MCF 10A (cell line): ENCODE data around the gene SULT1E1. TPM values are rescaled to one million over a fixed set of nuclear protein-coding genes. Genes with fewer than 3 reads are reported as not detected.
A peak's percentile ranks its signal among the peaks of the same experiment; 100 is the strongest.

Source experiments
- BruUV-seq: library from RNA; stranded (reverse); fragments of 400-500 nt; replicated peaks from 2 replicates; lab custom pipeline; 2021; lab: Mats Ljungman, UMichigan
- CTCF ChIA-PET: fragments of 300-600 bp; sonication (Branson Sonifier 250); formaldehyde crosslinking; extraction: SDS; loops from one replicate; lab custom pipeline; 2021; ENCODE audit warnings: antibody characterized with exemption, inconsistent platforms; lab: Yijun Ruan, JAX
- POLR2A ChIA-PET: fragments of 300-600, 350-650 bp; sonication (Branson Sonifier 250); formaldehyde crosslinking; extraction: SDS; loops from one replicate; lab custom pipeline; 2020; ENCODE audit warnings: antibody characterized with exemption, inconsistent platforms; lab: Yijun Ruan, JAX
- DNase-seq: peaks from one replicate; pipeline ENCODE4 v3.0.0-alpha.2; 2018; ENCODE audit not compliant: unreplicated experiment
- H3K27ac Mint-ChIP-seq: one replicate; pipeline ENCODE4 v1.8.0; 2022; ENCODE audit warnings: mild to moderate bottlenecking, low read depth, mixed read lengths; ENCODE audit not compliant: unreplicated experiment
- H3K27me3 Mint-ChIP-seq: one replicate; pipeline ENCODE4 v1.8.0; 2022; ENCODE audit warnings: mixed read lengths; ENCODE audit not compliant: insufficient read depth, unreplicated experiment
- H3K36me3 Mint-ChIP-seq: one replicate; pipeline ENCODE4 v1.8.0; 2022; ENCODE audit warnings: mild to moderate bottlenecking, moderate library complexity, mixed read lengths; ENCODE audit not compliant: insufficient read depth, unreplicated experiment
- H3K4me1 Mint-ChIP-seq: one replicate; pipeline ENCODE4 v1.8.0; 2022; ENCODE audit warnings: mixed read lengths; ENCODE audit not compliant: insufficient read depth, unreplicated experiment
- H3K4me3 Mint-ChIP-seq: one replicate; pipeline ENCODE4 v1.8.0; 2022; ENCODE audit warnings: mild to moderate bottlenecking, moderate library complexity, mixed read lengths; ENCODE audit not compliant: unreplicated experiment
- H3K9me3 Mint-ChIP-seq: one replicate; pipeline ENCODE4 v1.8.0; 2022; ENCODE audit warnings: mixed read lengths; ENCODE audit not compliant: unreplicated experiment
- CTCF ChIP-seq: fragments of 200-600 bp; IDR thresholded peaks from one replicate; pipeline ENCODE4 v1.8.0; 2022; ENCODE audit warnings: antibody characterized with exemption, mild to moderate bottlenecking; ENCODE audit not compliant: unreplicated experiment
- intact Hi-C: fragments of 100-400 bp; cut with micrococcal nuclease; formaldehyde crosslinking; loops from 2 replicates; pipeline ENCODE4 v1.14.1; 2022
- total RNA-seq: library from RNA; stranded (reverse); gene quantifications from 2 replicates; pipeline ENCODE4 v1.2.3, GENCODE V29; 2022

Gene SULT1E1
- total RNA-seq, 1 experiment from 2014 or later: 6.5 TPM

DNA sequence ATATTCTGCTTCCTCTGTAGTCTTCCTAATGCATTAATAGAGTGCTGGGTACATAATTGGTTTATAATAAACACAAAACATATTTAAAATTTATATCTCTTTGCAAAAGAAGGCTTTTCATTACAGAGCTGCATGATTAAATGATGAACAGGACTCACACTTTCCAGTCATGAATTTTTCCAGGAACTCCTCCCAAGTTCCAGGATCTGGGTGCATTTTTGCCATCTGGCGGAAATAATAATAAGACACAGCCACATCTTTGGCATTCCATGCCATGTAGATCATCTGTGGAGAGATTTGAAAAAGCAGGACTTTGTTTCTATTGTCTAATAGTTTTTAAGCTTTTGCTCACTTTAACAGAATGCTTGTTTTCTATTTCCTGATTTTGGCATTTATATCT lies 59.3 kb downstream of the SULT1E1 start:
- CTCF ChIA-PET: interaction anchor here (0.6 to 1.2 kb wide), 3 partner anchors 9 to 80 kb away, joined by 3 read pairs; no protein-coding TSS in a partner anchor
- Mint-ChIP-seq H3K9me3 (no peaks in the 10 kb centered on the region), H3K4me3 (no peak overlapping the region), H3K27me3 (no peaks in the 10 kb centered on the region), H3K36me3 (no peaks in the 10 kb centered on the region), H3K4me1 (no peaks in the 10 kb centered on the region), H3K27ac (no peak overlapping the region)
- BruUV-seq: no TSS peak
- DNase-seq: peak; percentile 19
- intact Hi-C loops: no loop called here
- POLR2A ChIA-PET: no interaction called here
- no peak for TF ChIP-seq CTCF

DNA sequence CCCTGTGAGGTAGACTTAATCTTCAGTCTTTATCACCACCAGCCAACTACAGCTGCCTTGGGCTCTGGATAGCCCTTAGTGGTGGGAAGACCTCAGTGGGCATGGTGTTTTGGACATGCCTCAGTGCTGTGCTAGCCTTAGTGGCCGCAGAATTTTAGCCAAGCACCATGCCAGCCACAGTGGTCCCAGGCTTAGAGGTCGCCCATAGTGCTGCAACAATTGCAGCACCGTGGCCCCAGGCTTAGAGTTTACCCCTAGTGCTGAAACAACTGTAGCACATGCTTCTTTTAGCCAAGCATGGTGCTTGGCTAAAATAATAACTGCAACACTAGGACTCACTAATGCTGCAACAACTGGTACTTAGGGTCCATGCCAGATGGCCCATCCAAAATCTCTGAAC lies 60.6 kb downstream of the SULT1E1 start:
- no peaks in the 10 kb centered on the region for H3K4me1 Mint-ChIP-seq
- H3K4me3 Mint-ChIP-seq: no peak overlapping the region
- no peak for TF ChIP-seq CTCF
- H3K9me3 Mint-ChIP-seq: no peaks in the 10 kb centered on the region
- intact Hi-C loops: no loop called here
- no peaks in the 10 kb centered on the region for H3K36me3 Mint-ChIP-seq
- BruUV-seq: no TSS peak
- POLR2A ChIA-PET: interaction anchor here (0.5 kb wide), 1 partner anchor 24 kb away, joined by 3 read pairs; no protein-coding TSS in a partner anchor
- CTCF ChIA-PET: no interaction called here
- H3K27me3 Mint-ChIP-seq: no peaks in the 10 kb centered on the region
- H3K27ac Mint-ChIP-seq: no peak overlapping the region
- no peak for DNase-seq

GRCh38 chr4:69793732-69794131 lies 66.2 kb downstream of the SULT1E1 start:
- intact Hi-C loops: no loop called here
- Mint-ChIP-seq H3K4me1 (no peaks in the 10 kb centered on the region), H3K4me3 (no peak overlapping the region), H3K9me3 (no peaks in the 10 kb centered on the region), H3K36me3 (no peaks in the 10 kb centered on the region), H3K27me3 (no peaks in the 10 kb centered on the region), H3K27ac (no peak overlapping the region)
- DNase-seq: no peak
- ChIA-PET CTCF (no interaction called here), POLR2A (no interaction called here)
- no peak for TF ChIP-seq CTCF
- no TSS peak for BruUV-seq

Other genes starting within 250 kb of the SULT1E1 start
- gene UGT2A2, start 220.5 kb downstream of the SULT1E1 start, total RNA-seq: not detected in 2 replicates
- gene UGT2A1, start 206.9 kb downstream of the SULT1E1 start, total RNA-seq: not detected in 2 replicates
- gene SULT1B1, start 99.5 kb downstream of the SULT1E1 start, total RNA-seq: 0.20 and 0.21 TPM in 2 replicates
- not detected in 2 replicates for gene CSN1S1, start 70.9 kb upstream of the SULT1E1 start, total RNA-seq
- gene CSN2, start 105.6 kb upstream of the SULT1E1 start, total RNA-seq: not detected in 2 replicates
- gene STATH, start 135.8 kb upstream of the SULT1E1 start, total RNA-seq: not detected in 2 replicates
- not detected in 2 replicates for gene HTN3, start 168.3 kb upstream of the SULT1E1 start, total RNA-seq
- gene HTN1, start 190.3 kb upstream of the SULT1E1 start, total RNA-seq: not detected in 2 replicates